Measurements from ENCODE around the gene CNTFR.

CNTFR gene

GRCh38 chr9:34521406-34522045, 68.0 kb downstream of the CNTFR start:
- no peak for DNase-seq

GRCh38 chr9:34520505-34521385, 68.8 kb downstream of the CNTFR start:
- DNase-seq, result no peak

GRCh38 chr9:34520096-34520495, 69.4 kb downstream of the CNTFR start:
- no peak for DNase-seq

GRCh38 chr9:34519321-34520020, 70.1 kb downstream of the CNTFR start:
- no peak for DNase-seq

DNA sequence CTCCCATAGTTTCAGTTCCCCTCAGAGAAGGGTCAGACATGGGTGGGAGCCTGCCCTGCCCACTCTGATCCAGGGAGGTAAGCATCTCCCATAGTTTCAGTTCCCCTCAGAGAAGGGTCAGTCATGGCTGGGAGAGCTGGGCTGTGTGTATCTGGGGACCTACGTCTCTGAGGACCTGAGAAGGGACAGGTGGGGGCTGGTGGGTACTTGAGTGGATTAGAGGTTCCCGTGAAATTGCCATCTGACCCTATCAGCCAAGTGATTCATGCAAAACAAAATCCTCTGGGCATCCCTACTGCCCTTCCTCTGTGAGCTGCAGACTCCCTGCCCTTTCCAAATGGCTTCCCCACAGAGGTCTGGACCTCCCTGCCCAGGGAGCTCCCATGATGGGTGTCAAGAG, 70.6 kb downstream of the CNTFR start:
- DNase-seq, result no peak

- no peak for DNase-seq
These were observed 71.4 kb downstream of the CNTFR start for GRCh38 chr9:34518110-34518616.

DNA sequence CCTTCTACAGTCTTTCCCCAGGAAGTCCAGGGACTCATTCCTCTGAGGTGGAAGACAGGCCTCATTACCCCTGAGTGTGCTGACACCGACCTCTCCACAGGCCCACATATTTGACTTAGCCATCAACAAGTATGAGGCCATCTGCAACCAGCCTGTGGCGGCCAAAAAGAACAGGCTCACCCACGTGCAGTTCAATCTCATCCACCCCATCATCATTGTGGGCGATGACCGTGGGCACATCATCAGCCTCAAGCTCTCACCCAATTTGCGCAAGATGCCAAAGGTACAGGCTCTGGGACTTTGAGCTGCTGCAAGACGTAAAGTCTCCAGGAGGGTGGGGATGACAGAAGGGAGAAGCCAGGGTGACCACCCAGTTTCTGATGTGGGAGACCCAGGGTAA, 72.3 kb downstream of the CNTFR start:
- no peak for DNase-seq

DNA sequence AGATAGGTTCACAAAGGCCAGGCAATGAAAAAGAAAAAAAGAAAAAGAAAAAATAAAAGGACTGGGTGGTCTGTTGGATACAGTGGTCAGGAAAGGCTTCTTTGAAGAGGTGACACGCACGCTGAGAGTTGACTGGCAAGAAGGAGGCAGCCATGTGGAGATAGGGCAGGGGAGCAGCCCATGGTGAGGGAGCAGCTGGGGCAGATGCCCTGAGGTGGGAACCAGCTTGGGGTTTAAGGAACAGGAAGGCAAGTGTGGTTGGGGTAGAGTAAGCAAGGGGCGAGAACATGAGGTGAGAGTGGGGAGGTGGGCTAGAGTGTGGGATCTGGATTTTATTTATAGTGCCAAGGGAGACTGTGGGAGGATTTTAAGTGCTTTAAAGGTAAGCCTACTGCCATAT, 73.6 kb downstream of the CNTFR start:
- DNase-seq, result no peak

DNA sequence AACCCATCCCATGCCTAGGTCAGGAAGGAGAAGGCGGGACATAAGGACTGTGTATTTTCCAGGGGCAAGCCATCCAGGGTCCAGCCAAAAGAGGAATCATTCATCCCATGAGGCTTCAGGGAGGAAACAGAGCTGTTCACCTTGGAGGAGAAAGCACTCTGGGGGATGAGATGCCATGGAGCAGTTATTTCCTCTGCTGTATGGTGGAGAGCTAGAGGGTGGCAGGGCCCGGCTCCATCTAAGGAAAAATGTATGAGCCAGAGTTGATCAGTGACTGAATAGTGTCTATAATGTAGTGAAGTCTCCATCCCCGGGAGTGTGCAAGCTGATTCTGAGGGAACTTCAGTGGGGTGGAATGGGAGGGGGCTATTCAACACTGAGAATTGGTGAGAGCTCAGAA, 74.7 kb downstream of the CNTFR start:
- DNase-seq, result no peak

GRCh38 chr9:34514401-34514800, 75.1 kb downstream of the CNTFR start:
- no peak for DNase-seq

GRCh38 chr9:34513567-34514214, 75.8 kb downstream of the CNTFR start:
- DNase-seq, result no peak

DNA sequence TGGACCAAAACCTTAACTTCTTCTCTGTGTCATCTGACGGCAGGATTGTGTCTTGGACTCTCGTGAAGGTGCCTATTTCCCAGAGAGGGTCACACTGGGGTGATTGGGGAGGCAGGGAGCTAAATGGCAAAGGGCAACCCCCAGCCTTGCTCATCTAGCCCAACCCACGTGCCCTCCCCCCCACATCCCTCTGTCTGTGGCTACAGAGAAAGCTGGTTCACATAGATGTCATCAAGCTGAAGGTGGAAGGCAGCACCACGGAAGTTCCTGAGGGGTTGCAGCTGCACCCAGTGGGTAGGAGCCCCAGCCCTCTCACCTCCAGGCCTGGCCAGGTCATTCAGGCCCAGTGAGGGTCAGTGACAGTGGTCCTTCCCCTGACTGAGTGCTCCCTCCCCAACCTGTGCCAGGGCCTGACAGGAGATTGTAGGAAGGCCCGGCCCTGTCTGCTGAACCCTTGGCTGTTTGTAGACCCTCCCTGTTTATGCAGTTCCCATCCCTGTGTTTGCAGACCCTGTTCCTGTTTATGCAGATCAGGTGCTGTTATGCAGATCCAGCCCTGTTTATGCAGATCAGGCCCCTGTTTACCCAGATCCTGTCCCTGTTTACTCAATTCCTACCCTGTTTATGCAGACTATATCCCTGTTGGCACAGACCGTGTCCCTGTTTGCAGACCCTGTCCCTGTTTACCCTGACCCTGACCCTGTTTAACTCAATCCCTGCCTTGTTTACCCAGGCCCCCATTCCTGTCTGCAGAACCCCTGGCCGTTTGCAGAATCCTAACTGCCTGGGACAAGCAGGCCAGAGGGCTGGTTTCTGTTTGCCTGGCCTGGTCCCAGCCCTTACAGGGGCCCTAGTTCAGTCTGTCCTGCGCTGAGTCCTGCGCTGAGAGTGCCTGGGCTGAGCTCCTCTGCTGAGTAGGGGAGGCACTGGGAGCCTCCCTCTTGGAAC, 77.1 kb downstream of the CNTFR start:
- no peak for DNase-seq

DNA sequence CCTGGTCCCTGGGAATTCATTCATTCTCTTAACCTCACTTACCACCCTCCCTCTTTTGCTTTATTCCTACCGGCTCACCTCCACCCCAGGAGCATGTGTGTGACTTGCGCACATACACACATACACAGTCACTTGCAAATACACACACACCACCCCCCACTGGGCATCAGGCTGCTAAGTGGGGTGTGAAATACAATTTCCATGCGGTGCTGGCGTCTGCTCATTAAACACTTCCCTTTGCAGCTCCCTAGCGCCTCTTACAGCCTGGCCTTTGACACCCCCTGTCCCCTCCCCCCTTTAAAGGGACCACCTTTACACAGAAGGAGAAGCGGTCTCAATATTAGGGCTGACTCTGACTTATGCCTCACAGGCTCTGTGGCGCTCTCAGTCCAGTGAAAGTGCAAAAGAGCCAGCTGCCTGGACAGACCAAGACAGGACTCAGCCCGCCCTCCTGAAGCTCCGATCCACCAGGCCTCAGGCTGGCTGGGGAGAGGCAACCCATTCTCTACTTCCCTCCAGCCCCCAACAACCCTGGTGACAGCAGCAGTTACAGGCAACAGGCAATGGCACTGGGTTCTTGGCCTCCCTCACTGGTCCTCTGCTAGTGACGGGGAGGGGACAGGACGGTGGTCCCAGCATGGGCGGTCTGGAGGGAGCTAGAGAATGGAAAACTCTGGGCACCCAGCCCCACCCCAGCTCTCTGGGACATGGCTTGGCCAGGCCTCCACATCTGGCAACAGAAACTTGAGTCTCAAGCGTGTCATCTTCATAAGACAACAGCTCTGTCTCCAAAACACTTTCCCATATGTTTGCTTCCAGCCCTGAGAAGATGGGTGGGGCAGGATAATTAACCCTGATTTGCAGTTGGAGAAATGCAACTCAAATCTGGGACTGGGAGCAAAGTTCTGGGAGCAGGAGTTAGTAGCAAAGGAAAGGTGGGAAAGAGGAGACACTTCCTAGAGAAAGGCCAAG, 78.7 kb downstream of the CNTFR start:
- DNase-seq, result peak; percentile 30

DNA sequence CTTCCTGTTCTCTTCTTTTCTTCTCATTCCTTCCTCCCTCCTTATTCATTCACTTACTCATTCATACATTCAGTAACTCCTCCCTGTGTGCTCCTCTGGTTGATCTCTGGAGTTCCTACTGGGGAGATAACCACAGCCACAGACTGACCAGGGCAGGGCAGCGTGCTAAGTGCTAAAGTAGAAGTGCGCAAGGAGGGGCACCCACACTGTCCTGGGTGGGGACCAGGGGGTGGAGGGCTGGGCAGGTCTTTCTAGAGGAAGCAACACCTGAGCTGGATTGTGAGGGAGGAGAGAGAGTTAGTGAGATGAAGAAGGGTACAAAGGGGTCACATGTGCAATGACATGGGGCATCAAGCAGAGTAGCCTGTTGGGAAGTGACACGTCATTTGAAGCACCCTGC, 80.6 kb downstream of the CNTFR start:
- no peak for DNase-seq

DNA sequence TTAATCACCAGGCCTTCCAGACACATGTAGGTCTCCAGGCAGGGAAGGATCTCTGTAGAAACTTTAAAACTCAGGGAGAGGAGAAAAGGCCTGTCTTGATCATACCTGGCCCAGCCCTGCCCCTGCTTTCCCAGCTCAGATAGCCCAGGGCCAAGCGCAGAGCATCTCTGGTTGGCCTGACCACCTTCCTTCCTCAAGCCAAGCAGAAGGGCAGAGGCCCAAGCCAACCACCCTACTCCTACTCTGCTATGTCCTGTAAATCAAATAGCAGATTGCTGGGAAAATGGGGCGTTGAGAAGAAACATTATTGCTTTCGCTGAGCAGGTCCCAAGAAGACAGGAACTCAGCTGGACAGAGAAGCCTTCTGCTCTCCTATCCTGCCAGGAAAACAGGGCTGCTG, 81.1 kb downstream of the CNTFR start:
- DNase-seq, result no peak

GRCh38 chr9:34507966-34508365, 81.6 kb downstream of the CNTFR start:
- no peak for DNase-seq

GRCh38 chr9:34507556-34507955, 82.0 kb downstream of the CNTFR start:
- no peak for DNase-seq

DNA sequence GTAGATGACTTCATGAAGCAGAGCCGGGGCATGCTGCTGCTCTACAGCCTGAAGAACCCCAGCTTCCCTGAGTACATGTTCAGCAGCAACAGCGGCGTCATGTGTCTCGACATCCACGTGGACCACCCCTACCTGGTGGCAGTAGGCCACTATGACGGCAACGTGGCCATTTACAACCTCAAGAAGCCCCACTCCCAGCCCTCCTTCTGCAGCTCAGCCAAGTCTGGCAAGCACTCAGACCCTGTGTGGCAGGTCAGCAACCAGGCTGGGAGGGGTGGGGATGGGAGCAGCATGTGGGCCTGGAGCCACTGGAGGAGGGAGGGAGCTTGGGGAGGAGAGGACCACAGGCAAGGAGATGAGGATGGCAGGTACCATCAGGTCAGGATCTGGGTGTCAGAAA, 82.9 kb downstream of the CNTFR start:
- no peak for DNase-seq

DNA sequence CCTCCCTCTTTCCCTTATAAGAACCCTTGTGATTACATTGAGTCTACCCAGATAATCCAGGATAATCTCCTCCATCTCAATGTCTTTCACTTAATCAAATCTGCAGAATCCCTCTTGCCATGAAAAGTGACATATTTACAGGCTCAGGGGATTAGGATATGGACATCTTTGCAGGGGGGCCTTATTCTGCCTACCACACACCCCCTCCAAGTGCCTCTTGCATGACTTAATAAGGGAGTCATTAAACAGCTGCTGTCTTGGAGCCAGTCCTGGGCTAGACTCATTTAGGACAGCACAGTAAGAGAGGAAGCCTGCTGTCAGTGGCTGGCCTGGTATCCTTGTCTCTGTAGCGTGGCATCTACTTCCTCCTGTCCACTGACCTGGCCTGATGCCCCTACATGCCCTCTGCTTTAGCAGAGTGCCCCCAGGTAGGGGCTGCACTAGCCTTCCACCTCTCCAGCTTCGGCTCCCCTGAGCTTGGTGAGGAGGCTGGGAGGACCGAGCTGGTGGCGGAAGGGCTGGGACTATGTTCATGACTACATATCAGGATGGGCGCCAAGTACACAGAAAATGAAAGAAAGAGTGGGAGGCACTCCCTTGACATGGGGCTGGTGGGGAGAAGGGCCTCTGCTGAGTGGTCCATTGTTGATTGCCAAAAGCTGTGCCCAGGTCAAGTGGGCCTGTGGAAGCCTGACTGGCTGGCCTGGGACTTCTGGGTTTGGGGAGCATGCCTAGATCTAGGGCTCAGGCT, 84.0 kb downstream of the CNTFR start:
- DNase-seq, result no peak

DNA sequence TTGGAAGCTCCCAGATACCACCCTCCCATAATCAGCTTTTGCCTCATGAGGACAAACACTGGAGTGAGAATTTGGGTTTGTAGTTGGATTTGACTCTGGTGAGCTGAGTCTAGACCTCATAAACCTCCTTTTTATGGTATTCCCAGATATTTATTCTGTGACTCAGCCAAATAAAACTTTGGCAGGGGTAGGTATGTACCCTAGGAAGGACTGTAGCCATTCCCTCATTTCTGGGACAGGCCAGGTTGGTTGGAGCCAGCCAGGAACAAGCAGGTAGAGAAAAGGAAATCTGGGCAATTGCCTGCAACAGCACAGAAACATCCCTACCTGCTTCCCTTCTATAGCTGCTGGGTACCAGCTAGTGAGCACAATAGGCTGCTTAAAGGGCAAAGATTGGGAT, 86.1 kb downstream of the CNTFR start:
- no peak for DNase-seq

Measured in COR-L47 (cell line).